ENCODE results near the gene KCND3.

KCND3 gene

DNA sequence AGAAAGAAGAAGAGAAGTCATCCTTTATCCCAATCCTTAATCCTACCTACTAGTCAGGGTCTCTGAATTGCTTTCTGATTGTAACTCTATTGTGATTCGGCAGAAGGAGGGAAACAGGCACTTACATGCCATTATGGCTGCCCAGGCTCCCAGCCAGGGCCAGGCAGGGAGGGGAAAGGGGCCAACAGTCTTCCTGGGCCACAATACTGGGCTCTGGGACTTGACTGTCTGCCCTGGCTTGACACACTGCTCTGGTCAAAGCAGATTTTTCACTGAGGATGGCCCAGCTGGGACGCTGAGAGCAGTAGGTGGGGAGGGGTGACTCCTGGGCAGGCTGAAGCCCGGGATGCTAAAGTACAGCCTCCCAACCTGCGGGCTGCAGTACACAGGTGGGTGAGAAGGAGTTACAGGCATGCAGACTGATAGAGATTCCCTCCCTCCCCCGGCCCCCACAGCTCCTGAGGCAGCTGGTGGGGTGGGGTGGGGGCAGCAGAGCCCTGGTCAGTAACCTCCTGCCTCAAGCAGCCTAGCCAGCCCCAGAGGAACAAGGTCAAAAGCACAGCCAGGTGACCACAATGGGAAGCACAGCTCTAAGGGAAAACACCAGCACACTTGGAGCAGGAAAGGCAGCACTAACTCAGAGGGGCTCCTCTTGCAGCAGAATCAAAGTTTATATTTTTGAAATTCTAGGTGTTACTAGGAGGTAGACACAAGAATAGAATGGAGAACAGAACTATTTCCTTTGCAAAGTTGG lies 25.3 kb downstream of the KCND3 start:
- H3K4me3 ChIP-seq (replicated peaks; ENCODE audit: low read depth, low read length), result no peak overlapping the region
- TF ChIP-seq, protein P1, sequence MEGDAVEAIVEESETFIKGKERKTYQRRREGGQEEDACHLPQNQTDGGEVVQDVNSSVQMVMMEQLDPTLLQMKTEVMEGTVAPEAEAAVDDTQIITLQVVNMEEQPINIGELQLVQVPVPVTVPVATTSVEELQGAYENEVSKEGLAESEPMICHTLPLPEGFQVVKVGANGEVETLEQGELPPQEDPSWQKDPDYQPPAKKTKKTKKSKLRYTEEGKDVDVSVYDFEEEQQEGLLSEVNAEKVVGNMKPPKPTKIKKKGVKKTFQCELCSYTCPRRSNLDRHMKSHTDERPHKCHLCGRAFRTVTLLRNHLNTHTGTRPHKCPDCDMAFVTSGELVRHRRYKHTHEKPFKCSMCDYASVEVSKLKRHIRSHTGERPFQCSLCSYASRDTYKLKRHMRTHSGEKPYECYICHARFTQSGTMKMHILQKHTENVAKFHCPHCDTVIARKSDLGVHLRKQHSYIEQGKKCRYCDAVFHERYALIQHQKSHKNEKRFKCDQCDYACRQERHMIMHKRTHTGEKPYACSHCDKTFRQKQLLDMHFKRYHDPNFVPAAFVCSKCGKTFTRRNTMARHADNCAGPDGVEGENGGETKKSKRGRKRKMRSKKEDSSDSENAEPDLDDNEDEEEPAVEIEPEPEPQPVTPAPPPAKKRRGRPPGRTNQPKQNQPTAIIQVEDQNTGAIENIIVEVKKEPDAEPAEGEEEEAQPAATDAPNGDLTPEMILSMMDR (IDR thresholded peaks at IDR 0.05; ENCODE audit: low read length, missing control alignments), result no peak
- no peak for DNase-seq (ENCODE audit: low read depth)

DNA sequence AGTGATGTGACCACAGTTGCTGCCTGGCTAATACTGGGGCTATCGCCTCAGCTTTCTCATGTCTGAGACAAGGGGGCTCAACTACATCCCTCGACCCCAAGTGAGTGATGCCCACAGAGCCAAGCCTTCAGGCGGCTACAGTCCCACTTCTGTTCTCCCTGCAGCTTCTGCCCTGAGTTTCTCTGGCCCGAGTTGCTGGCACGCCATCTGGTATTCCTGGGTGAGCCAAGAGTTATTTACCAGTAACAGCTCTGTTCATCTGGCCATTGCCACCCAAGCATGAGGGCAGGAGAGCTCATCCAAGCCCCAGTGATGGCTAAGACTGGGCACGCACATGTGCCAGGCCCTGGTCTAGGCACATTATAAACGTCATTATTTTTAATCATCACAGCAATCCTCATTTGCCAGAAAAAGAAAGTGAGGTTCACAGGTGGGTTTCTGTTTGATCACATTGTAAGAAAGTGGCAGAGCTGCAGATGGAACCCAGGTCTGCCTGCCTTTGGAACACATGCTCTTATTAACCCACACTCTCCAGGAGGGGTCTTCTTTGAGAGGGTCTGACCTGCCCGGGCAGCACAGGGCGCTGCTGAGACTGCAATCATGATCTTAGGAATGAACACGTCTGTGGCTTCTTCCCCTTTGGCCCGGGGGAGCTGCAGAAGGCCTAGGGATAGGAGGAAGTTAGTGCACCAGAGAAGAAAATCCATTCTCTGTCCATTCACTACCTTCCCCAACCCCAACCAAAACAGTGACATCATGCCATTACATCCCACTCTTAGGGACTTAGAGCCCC lies 27.5 kb downstream of the KCND3 start:
- no peak for DNase-seq (ENCODE audit: low read depth)
- H3K4me3 ChIP-seq (replicated peaks; ENCODE audit: low read depth, low read length), result no peak overlapping the region
- TF ChIP-seq, protein P1 (IDR thresholded peaks at IDR 0.05; ENCODE audit: low read length, missing control alignments), result no peak

DNA sequence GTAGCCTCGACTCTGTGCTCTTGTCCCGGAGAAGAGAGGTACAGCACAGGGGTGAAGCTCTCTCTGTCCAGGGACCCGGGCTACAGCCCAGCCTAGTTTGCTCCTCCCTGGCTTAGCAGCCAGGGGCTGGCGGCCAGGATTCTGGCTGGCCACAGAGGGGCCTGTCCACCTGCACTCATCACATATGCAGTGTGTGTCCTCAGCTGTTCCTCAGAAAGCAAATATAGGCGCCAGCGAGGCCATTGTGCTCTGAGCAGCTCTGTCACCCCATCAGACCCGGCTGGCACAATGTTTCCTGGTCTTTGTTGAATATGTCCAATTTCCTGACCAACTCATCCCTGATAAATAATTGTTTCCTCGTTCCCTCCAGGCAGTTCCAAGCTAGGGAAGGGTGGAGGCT lies 28.5 kb downstream of the KCND3 start:
- DNase-seq (ENCODE audit: low read depth), result no peak
- TF ChIP-seq, protein P1 (IDR thresholded peaks at IDR 0.05; ENCODE audit: low read length, missing control alignments), result no peak
- no peak overlapping the region for H3K4me3 ChIP-seq (replicated peaks; ENCODE audit: low read depth, low read length)

DNA sequence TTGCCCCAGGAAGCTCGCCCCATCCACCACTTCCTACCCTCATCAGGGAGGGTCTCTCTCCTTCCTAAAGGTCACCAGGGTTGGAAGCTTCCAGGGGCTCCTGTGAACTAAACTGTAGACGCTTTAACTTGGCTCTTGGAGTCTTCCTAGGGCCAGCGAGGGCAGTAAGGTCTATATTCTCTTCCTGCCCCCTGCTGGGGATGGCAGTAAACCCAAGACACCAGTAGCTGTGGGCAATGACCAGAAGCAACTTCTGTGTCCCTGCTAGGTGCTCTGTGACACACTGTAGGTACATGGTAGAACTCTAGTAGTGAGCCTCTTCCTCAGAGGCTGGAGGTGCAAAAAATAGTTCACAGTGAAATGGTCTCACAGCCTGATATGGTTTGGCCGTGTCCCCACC lies 30.0 kb downstream of the KCND3 start:
- no peak overlapping the region for H3K4me3 ChIP-seq (replicated peaks; ENCODE audit: low read depth, low read length)
- TF ChIP-seq, protein P1 (IDR thresholded peaks at IDR 0.05; ENCODE audit: low read length, missing control alignments), result no peak
- no peak for DNase-seq (ENCODE audit: low read depth)

DNA sequence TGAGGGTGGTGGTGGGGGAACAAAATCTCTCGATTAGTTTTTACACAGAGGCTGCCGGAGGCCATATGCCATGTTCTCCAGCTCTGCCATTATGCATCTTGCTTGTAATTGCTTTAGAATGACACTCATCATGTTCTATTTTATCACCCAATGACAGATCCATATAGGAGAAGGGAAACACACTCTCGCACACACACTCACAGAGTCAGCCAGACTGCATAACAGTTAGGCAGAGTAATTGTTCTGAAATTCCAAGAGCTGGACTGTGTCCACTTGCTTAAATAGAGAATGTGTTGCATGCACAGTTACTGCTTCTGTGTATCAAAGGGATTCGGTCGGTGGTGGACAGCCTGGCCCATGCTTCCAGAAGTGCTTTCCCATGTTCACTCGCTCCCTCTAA lies 30.6 kb downstream of the KCND3 start:
- TF ChIP-seq, protein P1 (IDR thresholded peaks at IDR 0.05; ENCODE audit: low read length, missing control alignments), result no peak
- H3K4me3 ChIP-seq (replicated peaks; ENCODE audit: low read depth, low read length), result no peak overlapping the region
- DNase-seq (ENCODE audit: low read depth), result no peak

DNA sequence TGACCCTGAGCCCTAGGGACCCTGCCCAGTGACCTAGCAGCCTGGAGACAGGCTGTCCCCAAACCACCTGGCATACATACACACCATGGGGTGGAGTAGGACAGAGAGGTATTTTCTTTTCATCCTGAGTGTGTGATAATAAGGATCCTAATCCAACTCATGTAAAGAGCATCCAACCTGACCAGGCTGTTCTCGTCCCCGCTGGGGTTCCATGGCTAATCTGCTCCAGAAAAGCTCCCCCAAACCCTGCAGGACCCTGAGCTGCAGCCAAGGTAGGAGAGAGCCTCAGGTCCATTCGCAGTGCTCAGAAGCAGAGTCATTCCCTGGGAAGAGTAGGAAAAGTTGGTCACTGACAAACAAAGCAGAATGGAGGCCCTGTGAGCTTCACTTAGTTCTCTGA lies 31.4 kb downstream of the KCND3 start:
- no peak for DNase-seq (ENCODE audit: low read depth)
- no peak overlapping the region for H3K4me3 ChIP-seq (replicated peaks; ENCODE audit: low read depth, low read length)
- TF ChIP-seq, protein P1 (IDR thresholded peaks at IDR 0.05; ENCODE audit: low read length, missing control alignments), result no peak
